Measurements from ENCODE around the gene KCTD1.

The KCTD1 gene

GRCh38 chr18:26465431-26465830 lies 82.9 kb downstream of the KCTD1 start:
- H3K4me3 ChIP-seq (ENCODE audit: low read length), result no peak overlapping the region
- DNase-seq (ENCODE audit: low read depth, low spot score), result no peak

DNA sequence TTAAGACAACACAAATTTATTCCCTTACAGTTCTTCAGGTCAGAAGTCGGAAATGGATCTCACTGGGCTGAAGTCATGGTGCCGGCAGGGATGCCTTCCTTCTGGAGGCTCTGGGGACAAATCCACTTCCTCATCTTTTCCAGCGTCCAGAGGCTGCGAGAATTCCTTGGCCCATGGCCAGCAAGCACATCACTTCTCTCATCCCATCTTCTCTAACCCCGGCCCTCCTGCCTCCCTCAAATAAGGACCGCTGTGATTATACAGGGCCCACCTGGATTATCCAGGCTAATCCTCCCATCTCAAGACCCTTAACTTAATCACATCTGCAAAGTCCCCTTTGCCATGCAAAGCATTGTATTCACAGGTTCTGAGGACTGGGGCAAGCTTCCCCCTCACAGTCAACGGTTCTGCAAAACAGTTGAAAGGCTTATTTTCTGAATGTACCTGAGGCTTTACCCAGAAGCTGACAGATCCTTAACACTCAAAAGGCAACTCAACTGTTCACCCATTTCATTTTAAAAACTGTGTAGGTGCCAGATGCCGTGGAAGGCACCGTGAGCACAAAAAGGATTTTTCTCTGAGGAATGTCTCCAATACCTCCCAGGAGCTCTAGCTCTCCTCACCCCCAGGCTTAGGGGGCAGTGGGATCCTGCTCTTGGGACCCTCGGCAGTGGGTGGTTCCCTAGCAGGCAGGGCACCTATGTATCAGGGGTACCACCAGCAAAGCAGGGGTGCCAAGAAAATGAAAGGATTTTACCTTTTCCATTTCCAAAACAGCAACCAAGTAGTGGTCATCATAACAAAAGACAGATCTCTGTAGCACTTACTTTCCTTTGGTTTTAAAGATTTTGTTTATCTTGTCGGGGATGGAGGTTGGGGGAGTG lies 84.0 kb downstream of the KCTD1 start:
- no peak for DNase-seq (ENCODE audit: low read depth, low spot score)
- no peak overlapping the region for H3K4me3 ChIP-seq (ENCODE audit: low read length)

- no peak for DNase-seq (ENCODE audit: low read depth, low spot score)
- H3K4me3 ChIP-seq (ENCODE audit: low read length), result no peak overlapping the region
These were observed 86.0 kb downstream of the KCTD1 start for GRCh38 chr18:26462355-26462754.

GRCh38 chr18:26461405-26461804 lies 86.9 kb downstream of the KCTD1 start:
- DNase-seq (ENCODE audit: low read depth, low spot score), result no peak
- no peak overlapping the region for H3K4me3 ChIP-seq (ENCODE audit: low read length)

- H3K4me3 ChIP-seq (ENCODE audit: low read length), result no peak overlapping the region
- DNase-seq (ENCODE audit: low read depth, low spot score), result no peak
These were observed 87.8 kb downstream of the KCTD1 start for GRCh38 chr18:26460449-26461091.

DNA sequence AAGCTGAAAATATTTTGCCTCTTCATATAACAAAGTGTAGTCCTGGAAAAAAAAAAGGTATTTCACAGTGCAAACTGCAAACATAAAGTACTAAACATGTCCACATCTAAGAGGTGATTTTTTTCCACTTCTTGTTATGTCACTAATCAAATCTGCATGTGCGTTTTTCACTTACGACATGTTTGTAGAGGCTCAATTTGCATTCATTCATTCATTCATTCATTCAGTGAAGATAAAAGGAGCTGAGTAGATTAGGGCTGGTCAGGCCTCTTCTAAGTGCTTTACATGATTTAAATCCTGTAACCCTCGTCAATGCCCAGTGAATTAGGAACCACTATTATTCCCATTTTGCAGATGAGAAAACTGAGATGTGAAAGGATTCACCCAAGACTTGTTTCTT lies 88.5 kb downstream of the KCTD1 start:
- no peak for DNase-seq (ENCODE audit: low read depth, low spot score)
- H3K4me3 ChIP-seq (ENCODE audit: low read length), result no peak overlapping the region

- DNase-seq (ENCODE audit: low read depth, low spot score), result no peak
- no peak overlapping the region for H3K4me3 ChIP-seq (ENCODE audit: low read length)
These were observed 89.0 kb downstream of the KCTD1 start for GRCh38 chr18:26459340-26459739.

GRCh38 chr18:26458526-26459232 lies 89.7 kb downstream of the KCTD1 start:
- no peak overlapping the region for H3K4me3 ChIP-seq (ENCODE audit: low read length)
- DNase-seq (ENCODE audit: low read depth, low spot score), result no peak

- DNase-seq (ENCODE audit: low read depth, low spot score), result no peak
- H3K4me3 ChIP-seq (ENCODE audit: low read length), result no peak overlapping the region
These were observed 90.6 kb downstream of the KCTD1 start for GRCh38 chr18:26457611-26458353.

DNA sequence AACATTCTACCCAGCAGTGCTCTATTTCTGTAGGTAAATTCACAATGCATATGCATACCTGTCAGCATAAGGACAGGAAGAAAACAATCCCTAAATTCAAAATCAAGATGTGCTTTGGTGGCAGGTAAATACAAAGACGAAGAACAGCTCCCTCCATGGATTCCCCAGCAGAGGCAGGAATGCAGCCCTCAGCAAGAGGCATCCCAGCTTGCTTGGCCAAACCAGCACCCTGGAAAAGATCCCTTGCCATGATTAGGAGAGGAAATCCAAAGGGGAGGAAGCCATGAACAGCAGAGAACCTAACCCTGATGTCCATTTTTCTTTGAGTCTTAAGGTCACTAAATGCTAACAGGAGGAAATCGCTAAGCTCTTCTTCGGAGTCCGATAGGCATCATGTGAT lies 91.2 kb downstream of the KCTD1 start:
- H3K4me3 ChIP-seq (ENCODE audit: low read length), result no peak overlapping the region
- no peak for DNase-seq (ENCODE audit: low read depth, low spot score)

- no peak overlapping the region for H3K4me3 ChIP-seq (ENCODE audit: low read length)
- DNase-seq (ENCODE audit: low read depth, low spot score), result no peak
These were observed 92.3 kb downstream of the KCTD1 start for GRCh38 chr18:26456070-26456491.

GRCh38 chr18:26455639-26456038 lies 92.7 kb downstream of the KCTD1 start:
- DNase-seq (ENCODE audit: low read depth, low spot score), result no peak
- no peak overlapping the region for H3K4me3 ChIP-seq (ENCODE audit: low read length)

DNA sequence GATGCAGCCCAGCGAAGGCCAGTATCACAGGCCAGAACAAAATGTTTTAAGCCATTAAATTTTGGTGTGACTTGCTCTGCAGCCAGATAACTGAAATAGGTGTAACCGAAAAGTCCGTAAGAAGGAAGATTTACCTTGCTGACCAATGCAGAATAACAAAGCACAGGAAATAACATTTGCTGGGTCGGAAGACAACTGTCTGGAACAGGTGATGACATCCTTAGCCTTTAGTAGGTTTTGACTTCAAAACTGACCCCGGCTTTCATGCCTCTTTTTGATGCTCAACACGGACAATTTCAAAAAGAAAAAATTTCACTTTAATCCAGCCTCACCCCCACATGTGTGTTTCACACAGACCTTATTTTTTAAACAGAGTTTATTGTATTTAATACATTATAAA lies 93.7 kb downstream of the KCTD1 start:
- no peak for DNase-seq (ENCODE audit: low read depth, low spot score)
- no peak overlapping the region for H3K4me3 ChIP-seq (ENCODE audit: low read length)

GRCh38 chr18:26454192-26454591 lies 94.2 kb downstream of the KCTD1 start:
- no peak for DNase-seq (ENCODE audit: low read depth, low spot score)
- no peak overlapping the region for H3K4me3 ChIP-seq (ENCODE audit: low read length)

DNA sequence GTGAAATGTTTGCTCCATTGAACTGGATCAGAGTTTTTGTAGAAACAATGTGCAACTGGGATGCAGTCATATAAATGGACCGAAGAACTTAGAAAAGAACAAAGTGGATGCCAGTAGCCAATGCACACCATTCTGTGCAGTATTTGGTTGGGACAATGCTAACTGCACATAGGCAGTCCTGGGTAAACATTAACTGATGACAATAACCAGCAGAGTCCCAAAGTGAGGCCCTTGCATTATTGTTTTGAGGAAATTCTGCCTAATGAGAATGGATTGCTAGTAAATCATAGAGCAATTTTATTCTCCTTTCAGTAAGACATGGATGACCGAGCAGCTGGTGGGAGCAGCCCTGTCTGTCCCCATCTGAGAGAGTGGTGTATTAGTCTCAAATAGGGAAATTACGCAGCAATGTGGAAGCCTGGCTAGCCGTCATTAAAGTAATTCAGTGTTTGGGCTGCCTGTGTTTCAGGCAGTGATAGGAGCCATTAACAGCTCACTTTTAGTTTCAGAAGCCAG lies 94.9 kb downstream of the KCTD1 start:
- DNase-seq (ENCODE audit: low read depth, low spot score), result no peak
- no peak overlapping the region for H3K4me3 ChIP-seq (ENCODE audit: low read length)

GRCh38 chr18:26450989-26451682 lies 97.2 kb downstream of the KCTD1 start:
- H3K4me3 ChIP-seq (ENCODE audit: low read length), result no peak overlapping the region
- no peak for DNase-seq (ENCODE audit: low read depth, low spot score)

- H3K4me3 ChIP-seq (ENCODE audit: low read length), result no peak overlapping the region
- no peak for DNase-seq (ENCODE audit: low read depth, low spot score)
These were observed 99.6 kb downstream of the KCTD1 start for GRCh38 chr18:26448714-26449159.

GRCh38 chr18:26443853-26444252 lies 104.5 kb downstream of the KCTD1 start:
- H3K4me3 ChIP-seq (ENCODE audit: low read length), result no peak overlapping the region
- no peak for DNase-seq (ENCODE audit: low read depth, low spot score)

DNA sequence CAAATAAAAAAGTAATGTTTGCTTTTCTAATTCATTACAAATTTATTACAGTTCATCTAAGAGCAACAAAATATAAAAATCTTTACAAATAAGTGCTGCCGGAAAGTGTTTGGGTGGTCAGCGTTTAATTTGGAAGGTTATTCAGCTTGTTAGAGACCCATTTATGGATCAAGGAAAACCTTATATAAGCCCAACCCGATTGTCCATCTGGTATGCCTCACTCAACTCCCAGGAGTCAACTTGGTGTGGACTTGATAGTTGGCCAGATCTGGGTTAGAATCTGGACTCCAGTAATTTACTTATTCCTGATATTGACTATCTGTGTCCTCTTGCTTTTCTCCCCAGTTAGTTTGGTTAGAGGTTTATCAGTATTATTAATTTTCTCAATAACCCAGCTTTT lies 106.2 kb downstream of the KCTD1 start:
- DNase-seq (ENCODE audit: low read depth, low spot score), result no peak
- H3K4me3 ChIP-seq (ENCODE audit: low read length), result no peak overlapping the region

Measured in Jurkat, Clone E6-1 (cell line).